OCI-LY3 (cell line): ENCODE data around the gene IL18R1.

ENCODE experiments used
- H2AFZ ChIP-seq: fragments of 200-600, 300-600 bp; shearing (Covaris generic); 2 replicates; pipeline ENCODE4 v1.6.0; 2014; ENCODE audit warnings: antibody characterized with exemption, low read depth, low read length
- H3K27ac ChIP-seq: fragments of 200-600, 300-600 bp; sonication (generic); 2 replicates; pipeline ENCODE4 v1.5.1; 2014; ENCODE audit warnings: mild to moderate bottlenecking, low read length, moderate library complexity, mixed read lengths
- H3K27me3 ChIP-seq: fragments of 200-600, 300-600 bp; sonication (generic); 2 replicates; pipeline ENCODE4 v1.6.1; 2014; ENCODE audit warnings: low read depth, low read length, mixed read lengths
- H3K36me3 ChIP-seq: fragments of 200-600, 300-600 bp; sonication (generic); replicated peaks from 2 replicates; pipeline ENCODE3; 2014; ENCODE audit warnings: low read depth, low read length, mixed read lengths
- H3K4me1 ChIP-seq: fragments of 300-600, 200-600 bp; sonication (generic); 2 replicates; pipeline ENCODE4 v1.6.1; 2014; ENCODE audit warnings: low read length, mixed read lengths
- H3K4me2 ChIP-seq: fragments of 200-600, 300-600 bp; sonication (generic); 2 replicates; pipeline ENCODE4 v1.6.1; 2014; ENCODE audit warnings: low read length, mixed read lengths
- H3K4me3 ChIP-seq: fragments of 300-600, 200-600 bp; sonication (generic); 2 replicates; pipeline ENCODE4 v1.5.1; 2014; ENCODE audit warnings: antibody characterized with exemption, mild to moderate bottlenecking, low read length, moderate library complexity
- H3K79me2 ChIP-seq: fragments of 300-600, 200-600 bp; shearing (Covaris generic); 2 replicates; pipeline ENCODE4 v1.6.1; 2014; ENCODE audit warnings: mild to moderate bottlenecking, low read length, mixed read lengths
- H3K9ac ChIP-seq: fragments of 300-600, 200-600 bp; shearing (Covaris generic); 2 replicates; pipeline ENCODE4 v1.6.0; 2014; ENCODE audit warnings: mild to moderate bottlenecking, low read length, moderate library complexity
- H3K9me3 ChIP-seq: fragments of 200-600, 300-600 bp; shearing (Covaris generic); 2 replicates; pipeline ENCODE4 v1.6.1; 2014; ENCODE audit warnings: low read length, mixed read lengths; ENCODE audit not compliant: insufficient read depth
- H4K20me1 ChIP-seq: fragments of 200-600, 300-600 bp; sonication (generic); 2 replicates; pipeline ENCODE4 v1.6.1; 2016; ENCODE audit warnings: low read length, mixed read lengths; ENCODE audit not compliant: insufficient read depth
- EZH2phosphoT487 ChIP-seq: fragments of 200-600 bp; shearing (Covaris generic); IDR thresholded peaks from 2 replicates; pipeline ENCODE4 v1.6.1; 2018; ENCODE audit warnings: antibody characterized with exemption, mixed run types, low read depth
- TF ChIP-seq, protein P1 (sequence below): fragments of 200-600, 300-600 bp; sonication (generic); IDR thresholded peaks from 2 replicates; pipeline ENCODE4 v1.5.1; 2014; ENCODE audit warnings: antibody characterized with exemption, low read length, low read depth

The IL18R1 gene

GRCh38 chr2:102355526-102356380 lies at the start of gene IL18R1:
IL18R1 (plus strand) TSS chr2:102355796; CDS start chr2:102362661, 6,865 bp downstream.
- Histone ChIP-seq H4K20me1 (no peaks in the 10 kb centered on the region), H3K79me2 (no peaks in the 10 kb centered on the region), H3K27ac (peak within 1 kb of the TSS; percentile 44), H2AFZ (peak within 1 kb of the TSS; percentile 76), H3K4me1 (peaks cover 36% of the 10 kb centered on the region), H3K9me3 (no peaks in the 10 kb centered on the region), H3K4me3 (peak within 1 kb of the TSS; percentile 82), H3K9ac (peak within 1 kb of the TSS; percentile 73), H3K4me2 (peak within 1 kb of the TSS; percentile 80), H3K36me3 (no peaks in the 10 kb centered on the region), H3K27me3 (no peaks in the 10 kb centered on the region)
- TF ChIP-seq, protein P1, sequence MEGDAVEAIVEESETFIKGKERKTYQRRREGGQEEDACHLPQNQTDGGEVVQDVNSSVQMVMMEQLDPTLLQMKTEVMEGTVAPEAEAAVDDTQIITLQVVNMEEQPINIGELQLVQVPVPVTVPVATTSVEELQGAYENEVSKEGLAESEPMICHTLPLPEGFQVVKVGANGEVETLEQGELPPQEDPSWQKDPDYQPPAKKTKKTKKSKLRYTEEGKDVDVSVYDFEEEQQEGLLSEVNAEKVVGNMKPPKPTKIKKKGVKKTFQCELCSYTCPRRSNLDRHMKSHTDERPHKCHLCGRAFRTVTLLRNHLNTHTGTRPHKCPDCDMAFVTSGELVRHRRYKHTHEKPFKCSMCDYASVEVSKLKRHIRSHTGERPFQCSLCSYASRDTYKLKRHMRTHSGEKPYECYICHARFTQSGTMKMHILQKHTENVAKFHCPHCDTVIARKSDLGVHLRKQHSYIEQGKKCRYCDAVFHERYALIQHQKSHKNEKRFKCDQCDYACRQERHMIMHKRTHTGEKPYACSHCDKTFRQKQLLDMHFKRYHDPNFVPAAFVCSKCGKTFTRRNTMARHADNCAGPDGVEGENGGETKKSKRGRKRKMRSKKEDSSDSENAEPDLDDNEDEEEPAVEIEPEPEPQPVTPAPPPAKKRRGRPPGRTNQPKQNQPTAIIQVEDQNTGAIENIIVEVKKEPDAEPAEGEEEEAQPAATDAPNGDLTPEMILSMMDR, result peak; percentile 82
- no peak for TF ChIP-seq EZH2phosphoT487

DNA sequence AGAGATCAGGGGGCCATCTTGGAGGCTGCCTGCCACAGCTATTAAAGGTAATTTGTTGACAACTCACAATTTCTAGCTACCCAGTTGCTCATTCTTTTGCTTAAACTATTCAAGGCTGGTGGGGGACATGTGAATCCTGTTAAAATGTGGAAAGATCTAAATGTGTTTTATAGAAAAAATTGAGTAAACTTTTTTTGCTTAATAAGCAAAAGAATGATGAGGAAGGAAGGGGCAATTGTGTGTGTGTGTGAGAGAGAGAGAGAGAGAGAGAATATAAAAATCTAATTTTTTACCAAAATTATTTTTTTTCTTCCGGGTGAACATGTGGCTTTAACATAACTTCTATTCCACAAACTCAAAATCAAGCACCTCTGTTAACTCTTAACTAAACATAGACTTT lies 49.5 kb upstream of the IL18R1 start:
- no peak for TF ChIP-seq EZH2phosphoT487
- peaks cover 18% of the 10 kb centered on the region for H3K4me1 ChIP-seq
- peaks cover 4% of the 10 kb centered on the region; the same call in 1 of the 2 replicates for H3K27me3 ChIP-seq
- H3K9ac ChIP-seq, result no peak overlapping the region
- H3K9me3 ChIP-seq, result no peaks in the 10 kb centered on the region
- no peaks in the 10 kb centered on the region for H4K20me1 ChIP-seq
- H3K4me2 ChIP-seq, result no peak overlapping the region
- no peaks in the 10 kb centered on the region for H3K36me3 ChIP-seq
- H3K27ac ChIP-seq, result no peak overlapping the region
- no peaks in the 10 kb centered on the region for H3K79me2 ChIP-seq
- no peak overlapping the region for H3K4me3 ChIP-seq
- H2AFZ ChIP-seq, result no peak overlapping the region

DNA sequence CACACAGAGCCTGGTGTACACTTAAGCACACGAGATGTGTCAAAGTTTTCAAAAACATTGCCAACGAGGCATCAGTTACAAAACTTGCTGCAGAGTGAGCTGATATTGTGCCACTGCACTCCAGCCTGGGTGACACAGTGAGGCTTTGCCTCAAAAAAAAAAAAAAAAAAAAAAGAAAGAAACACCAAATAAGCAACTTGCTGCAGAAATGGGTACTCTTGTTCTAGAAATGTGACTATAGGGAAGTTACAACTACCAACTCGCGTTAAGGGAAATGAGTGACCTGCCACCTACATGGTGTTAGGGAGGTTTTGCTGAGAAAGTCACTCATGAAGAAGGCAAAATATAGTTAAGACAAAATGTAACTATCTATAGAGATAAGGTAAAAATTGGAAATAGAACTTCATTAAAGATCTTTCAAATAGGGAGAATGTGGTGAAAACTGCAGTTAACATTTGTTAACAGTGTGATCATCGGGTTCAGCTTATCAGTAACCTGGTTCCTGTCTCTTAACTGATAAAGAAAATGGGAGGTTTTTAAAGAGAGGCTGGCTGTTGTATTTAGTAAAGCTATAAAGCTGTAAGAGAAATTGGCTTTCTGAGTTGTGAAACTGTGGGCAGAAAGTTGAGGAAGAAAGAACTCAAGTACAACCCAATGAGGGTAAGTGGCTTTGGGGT lies 44.5 kb upstream of the IL18R1 start, which contains the start of gene IL1RL1:
Gene IL1RL1 (plus strand): TSS at position 600 of the 677 bp plus-strand sequence. CDS start 26,702 bp downstream, outside the sequence.
- no peaks in the 10 kb centered on the region for H3K36me3 ChIP-seq
- H3K27me3 ChIP-seq, result peaks cover 4% of the 10 kb centered on the region; the same call in 1 of the 2 replicates
- TF ChIP-seq EZH2phosphoT487, result no peak
- TF ChIP-seq, protein P1, result no peak
- H3K27ac ChIP-seq, result no peak within 1 kb of the TSS
- peaks cover 3% of the 10 kb centered on the region; the same call in 1 of the 2 replicates for H3K4me1 ChIP-seq
- no peaks in the 10 kb centered on the region for H3K79me2 ChIP-seq
- H3K9me3 ChIP-seq, result no peaks in the 10 kb centered on the region
- no peak within 1 kb of the TSS for H3K4me3 ChIP-seq
- H3K9ac ChIP-seq, result no peak within 1 kb of the TSS
- H2AFZ ChIP-seq, result peak within 1 kb of the TSS; percentile 59; the same call in 1 of the 2 replicates
- no peak within 1 kb of the TSS for H3K4me2 ChIP-seq
- H4K20me1 ChIP-seq, result no peaks in the 10 kb centered on the region

DNA sequence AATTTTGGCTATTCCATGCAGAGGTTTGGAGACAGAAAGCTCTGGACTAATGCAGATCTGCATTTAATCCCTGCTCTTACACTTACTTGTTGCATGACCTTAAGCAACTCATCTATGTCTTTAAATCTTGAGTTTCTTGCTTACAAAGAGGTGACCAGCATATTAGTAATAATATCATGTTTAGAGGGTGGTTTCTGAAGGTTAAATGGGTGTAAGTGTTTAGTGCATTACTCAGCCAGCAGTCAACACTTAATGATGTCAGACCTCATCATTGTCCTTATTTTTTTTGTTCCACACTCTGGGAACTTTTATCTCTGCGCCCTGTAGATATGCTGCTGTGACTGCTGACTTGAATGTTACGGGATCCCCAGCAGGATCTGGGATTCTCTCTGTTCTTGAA lies 42.6 kb upstream of the IL18R1 start:
- Histone ChIP-seq H3K9ac (no peak overlapping the region), H3K27ac (no peak overlapping the region), H3K4me1 (peaks cover 3% of the 10 kb centered on the region; the same call in 1 of the 2 replicates), H3K4me3 (no peak overlapping the region), H3K4me2 (no peak overlapping the region), H3K79me2 (no peaks in the 10 kb centered on the region), H3K36me3 (no peaks in the 10 kb centered on the region), H3K27me3 (peaks cover 2% of the 10 kb centered on the region; the same call in 1 of the 2 replicates), H2AFZ (no peak overlapping the region), H3K9me3 (no peaks in the 10 kb centered on the region), H4K20me1 (no peaks in the 10 kb centered on the region)
- TF ChIP-seq, protein P1, result no peak
- no peak for TF ChIP-seq EZH2phosphoT487
